Right lobe of liver (tissue), 6 donors: ENCODE results near the gene MAP3K2. TPM values are rescaled to one million over a fixed set of nuclear protein-coding genes. Genes with fewer than 3 reads are reported as not detected.

ENCODE experiments used
- ATAC-seq, 4 donors: fragments of 200-7000 bp; cut with Tn5 transposase; one replicate each; pipeline ENCODE4 v1.9.1; 2020; ENCODE audit warnings: mild to moderate bottlenecking in 4 of 4, moderate library complexity in 4 of 4
- DNase-seq, 3 donors: peaks; one replicate each; pipeline ENCODE4 v3.0.0-alpha.2; 2020
- H3K27ac ChIP-seq, 3 donors: fragments of 200-600 bp; one replicate each; pipeline ENCODE4 v1.8.0; 2022
- H3K27me3 ChIP-seq, 2 donors: fragments of 200-600 bp; one replicate each; pipeline ENCODE4 v1.8.0; 2022
- H3K36me3 ChIP-seq, 4 donors: fragments of 200-600 bp; sonication (generic) in 1 of 4; one replicate each; pipeline versions ENCODE4 v1.5.1 to v1.8.0; 2017 to 2022; ENCODE audit warnings: control low read depth in 1 of 4
- H3K4me1 ChIP-seq, 4 donors: fragments of 200-600 bp; sonication (generic) in 1 of 4; one replicate each; pipeline versions ENCODE4 v1.5.1 to v1.8.0; 2017 to 2022; ENCODE audit warnings: control low read depth in 1 of 4
- H3K4me3 ChIP-seq, 3 donors: fragments of 200-600 bp; one replicate each; pipeline ENCODE4 v1.8.0; 2022
- H3K9me3 ChIP-seq, 4 donors: fragments of 200-600 bp; sonication (generic) in 1 of 4; one replicate each; pipeline versions ENCODE4 v1.5.1 to v1.8.0; 2017 to 2022; ENCODE audit warnings: control low read depth in 1 of 4
- POLR2A ChIP-seq: fragments of 450-650 bp; IDR thresholded peaks from one replicate; pipeline ENCODE4 v1.6.1; 2017; ENCODE audit warnings: antibody characterized with exemption, mild to moderate bottlenecking
- WGBS: methylation state at CpG from one replicate; pipeline ENCODE4 v1.1.6; 2018; ENCODE audit warnings: low coverage, low lambda C conversion rate; ENCODE audit not compliant: insufficient coverage; ENCODE audit errors: missing lambda C conversion rate; 5-methylcytosine and 5-hydroxymethylcytosine counted together
- intact Hi-C, 2 donors: fragments of 100-400 bp; cut with DNase I; formaldehyde crosslinking; loops; one replicate each; pipeline versions ENCODE4 v1.11.2 to v1.14.1; 2022
- microRNA-seq, 2 donors: library from miRNA; unstranded; fragments of <30 nt; microRNA quantifications; one replicate each; pipeline ENCODE4, GENCODE V29; 2019 to 2020
- small RNA-seq, 2 experiments: library from RNA; depleted of rRNA; stranded (forward); fragments of <200 nt; gene quantifications; one replicate each; pipeline ENCODE3, GENCODE V24; 2016
- total RNA-seq, 6 experiments: library from RNA; depleted of rRNA in 2 of 6; stranded (reverse); fragments of >200 nt in 2 of 6; fragmentation: NEBNext Ultra II Directional in 3 of 6; extraction: Animal tissue kit (Norgen Biotek cat#: 25700) in 3 of 6; gene quantifications; one replicate each; pipeline versions ENCODE4 v1.1.0 to v1.2.4, GENCODE V29; 2016 to 2023
- TF ChIP-seq, protein P1 (sequence below), 4 donors: fragments of 200-600 bp in 3 of 4; fragments of 450-650 bp in 1 of 4; IDR thresholded peaks; one replicate each; pipeline versions ENCODE4 v1.5.1 to v1.8.0; 2016 to 2022; ENCODE audit warnings: antibody characterized with exemption in 4 of 4, mild to moderate bottlenecking in 2 of 4
- donor health status: DM: no; HTN: yes; CAD: no.
- donor health status: DM: no; HTN: no; CAD: no.
- donor health status: DM: no; HTN: no; CAD: no.
- donor health status: DM: no; HTN: yes; CAD: no.
- donor health status: DM: no; HTN: yes; CAD: no.

MAP3K2 gene
- total RNA-seq, 6 experiments from 2014 or later, result 28.6 to 45.1 (median 39.8) TPM

- Histone ChIP-seq H3K27ac (no peak overlapping the region), H3K4me1 (no peaks in the 10 kb centered on the region), H3K27me3 (no peaks in the 10 kb centered on the region), H3K9me3 (no peaks in the 10 kb centered on the region), H3K36me3 (peaks cover 7 to 40% (median 9%) of the 10 kb centered on the region in 4 donors), H3K4me3 (no peak overlapping the region)
- WGBS, result 93% methylated on average over 3 of the region's 3 CpGs
- ATAC-seq (no peak), DNase-seq (no peak)
- TF ChIP-seq, protein P1, sequence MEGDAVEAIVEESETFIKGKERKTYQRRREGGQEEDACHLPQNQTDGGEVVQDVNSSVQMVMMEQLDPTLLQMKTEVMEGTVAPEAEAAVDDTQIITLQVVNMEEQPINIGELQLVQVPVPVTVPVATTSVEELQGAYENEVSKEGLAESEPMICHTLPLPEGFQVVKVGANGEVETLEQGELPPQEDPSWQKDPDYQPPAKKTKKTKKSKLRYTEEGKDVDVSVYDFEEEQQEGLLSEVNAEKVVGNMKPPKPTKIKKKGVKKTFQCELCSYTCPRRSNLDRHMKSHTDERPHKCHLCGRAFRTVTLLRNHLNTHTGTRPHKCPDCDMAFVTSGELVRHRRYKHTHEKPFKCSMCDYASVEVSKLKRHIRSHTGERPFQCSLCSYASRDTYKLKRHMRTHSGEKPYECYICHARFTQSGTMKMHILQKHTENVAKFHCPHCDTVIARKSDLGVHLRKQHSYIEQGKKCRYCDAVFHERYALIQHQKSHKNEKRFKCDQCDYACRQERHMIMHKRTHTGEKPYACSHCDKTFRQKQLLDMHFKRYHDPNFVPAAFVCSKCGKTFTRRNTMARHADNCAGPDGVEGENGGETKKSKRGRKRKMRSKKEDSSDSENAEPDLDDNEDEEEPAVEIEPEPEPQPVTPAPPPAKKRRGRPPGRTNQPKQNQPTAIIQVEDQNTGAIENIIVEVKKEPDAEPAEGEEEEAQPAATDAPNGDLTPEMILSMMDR (IDR thresholded peaks at IDR 0.05), result no peak
- TF ChIP-seq POLR2A, result no peak
- intact Hi-C loops, result no loop called here
Measured at GRCh38 chr2:127256381-127256780, 131.4 kb downstream of the MAP3K2 start.

GRCh38 chr2:127255721-127256120 lies 132.1 kb downstream of the MAP3K2 start:
- ATAC-seq, result no peak
- no peak for DNase-seq
- intact Hi-C loops, result no loop called here
- no peaks in the 10 kb centered on the region for H3K4me1 ChIP-seq
- no peak overlapping the region for H3K4me3 ChIP-seq
- H3K27me3 ChIP-seq, result no peaks in the 10 kb centered on the region
- 83% methylated on average over 1 of the region's 6 CpGs for WGBS
- H3K9me3 ChIP-seq, result no peaks in the 10 kb centered on the region
- TF ChIP-seq, protein P1 (IDR thresholded peaks at IDR 0.05), result no peak
- no peak for TF ChIP-seq POLR2A
- H3K27ac ChIP-seq, result no peak overlapping the region
- H3K36me3 ChIP-seq, result peaks cover 4 to 33% (median 7%) of the 10 kb centered on the region in 4 donors

DNA sequence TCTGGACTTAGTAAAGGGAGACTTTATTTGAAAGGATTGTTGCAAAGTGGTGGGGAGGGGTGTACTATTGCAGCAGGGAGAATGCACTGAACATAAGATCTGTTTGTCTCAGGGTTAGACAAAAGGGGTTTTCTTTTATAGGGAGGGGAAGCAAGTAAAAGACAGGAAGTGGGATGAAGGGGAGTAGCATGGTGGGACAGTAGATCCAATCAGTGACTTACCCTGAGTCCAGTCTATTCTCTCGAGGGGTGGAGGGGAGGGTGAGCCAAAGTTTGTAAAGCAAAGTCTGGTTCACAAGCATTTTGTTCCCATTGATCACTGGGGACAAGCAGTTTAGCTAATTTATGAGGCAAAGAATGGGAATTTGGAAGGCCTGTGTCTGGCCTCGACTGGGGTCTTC lies 132.6 kb downstream of the MAP3K2 start:
- ATAC-seq (no peak), DNase-seq (no peak)
- no peaks in the 10 kb centered on the region for H3K27me3 ChIP-seq
- 83% methylated on average over 2 of the region's 2 CpGs for WGBS
- H3K27ac ChIP-seq, result no peak overlapping the region
- no peak overlapping the region for H3K4me3 ChIP-seq
- no peaks in the 10 kb centered on the region for H3K9me3 ChIP-seq
- H3K36me3 ChIP-seq, result peaks cover 0 to 28% (median 3%) of the 10 kb centered on the region in 4 donors
- no peaks in the 10 kb centered on the region for H3K4me1 ChIP-seq
- intact Hi-C loops, result no loop called here
- TF ChIP-seq POLR2A, result no peak
- TF ChIP-seq, protein P1 (IDR thresholded peaks at IDR 0.05), result no peak

GRCh38 chr2:127254386-127254981 lies 133.3 kb downstream of the MAP3K2 start:
- no peaks in the 10 kb centered on the region for H3K27me3 ChIP-seq

More at GRCh38 chr2:127254386-127254981, 133.3 kb downstream of the MAP3K2 start:
- ATAC-seq, result peak in 1 of 4 donors; percentile 67
- Histone ChIP-seq H3K27ac (no peak overlapping the region), H3K9me3 (no peaks in the 10 kb centered on the region), H3K36me3 (peaks cover 0 to 22% (median 2%) of the 10 kb centered on the region in 4 donors), H3K4me1 (no peaks in the 10 kb centered on the region), H3K4me3 (no peak overlapping the region)
- intact Hi-C loops, result no loop called here
- DNase-seq, result no peak
- no peak for TF ChIP-seq POLR2A
- TF ChIP-seq, protein P1 (IDR thresholded peaks at IDR 0.05), result no peak
- 48% methylated on average over 6 of the region's 7 CpGs for WGBS

Small RNA genes within 50 kb of the gene (microRNA-seq; reads per million reads assigned to microRNA genes)
- gene MIR4783, result 0 reads per million in 2 donors

Small RNA genes within 50 kb of the gene (small RNA-seq; reads per million reads assigned to genes)
- 0 reads per million in 2 experiments for gene MIR4783
- 0 reads per million in 2 experiments for gene RNU6-1147P

Other genes with a start within 250 kb of the MAP3K2 start
- under 1 TPM in 1 of 6 experiments, not detected in 5; 0.05 TPM for gene CYP27C1, start 167.7 kb downstream of the MAP3K2 start, total RNA-seq
- 10 to 100 TPM; 13.5 to 17.3 (median 16.0) TPM for gene ERCC3, start 93.8 kb downstream of the MAP3K2 start, total RNA-seq
- gene PROC, start 30.5 kb upstream of the MAP3K2 start, total RNA-seq, result 100 to 1,000 TPM; 224 to 447 (median 319) TPM
- gene IWS1, start 138.5 kb upstream of the MAP3K2 start, total RNA-seq, result 10 to 100 TPM; 15.7 to 27.9 (median 20.1) TPM
- 1 to 10 TPM in 2 of 6 experiments, under 1 TPM in 3, not detected in 1; 0.21 to 2.7 (median 0.37) TPM for gene MYO7B, start 147.7 kb upstream of the MAP3K2 start, total RNA-seq